ENCODE data around the gene PPP1R11. TPM values are rescaled to one million over a fixed set of nuclear protein-coding genes. Genes with fewer than 3 reads are reported as not detected.

PPP1R11 gene
- total RNA-seq, 4 donors from 2014 or later = 7.9 to 47.9 (median 23.3) TPM

DNA sequence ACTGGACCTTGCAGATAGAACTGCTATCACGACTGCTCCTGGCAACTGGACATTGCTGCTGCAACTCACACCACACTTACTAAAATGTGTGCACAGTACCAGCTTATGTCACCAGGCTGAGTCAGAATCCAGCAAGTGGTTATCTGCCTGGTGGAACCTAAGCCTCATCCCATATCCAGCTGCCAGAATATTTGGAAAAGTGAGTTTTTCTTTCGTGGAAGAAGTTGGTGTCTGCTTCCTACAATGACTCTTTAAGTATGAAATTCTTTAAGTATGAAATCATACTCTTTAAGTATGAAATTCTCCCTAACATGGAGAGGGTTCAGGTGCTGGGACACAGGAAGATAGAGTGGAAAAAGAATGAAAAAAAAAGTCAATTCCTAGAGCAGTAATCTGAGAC, 22.4 kb upstream of the PPP1R11 start:
- H3K4me1 ChIP-seq = no peaks in the 10 kb centered on the region
- no peak for TF ChIP-seq CTCF (IDR thresholded peaks at IDR 0.05)
- no peak for TF ChIP-seq POLR2A (IDR thresholded peaks at IDR 0.05)
- no peaks in the 10 kb centered on the region for H3K27me3 ChIP-seq
- DNase-seq = no peak
- H3K9me3 ChIP-seq = no peaks in the 10 kb centered on the region
- H3K4me3 ChIP-seq = no peak overlapping the region
- no peak overlapping the region for H3K27ac ChIP-seq
- intact Hi-C loops (cut with DNase I; ENCODE audit: low total_unique reads) = no loop called here
- H3K36me3 ChIP-seq = no peaks in the 10 kb centered on the region

GRCh38 chr6:30047220-30047619, 19.8 kb upstream of the PPP1R11 start:
- H3K27me3 ChIP-seq = no peaks in the 10 kb centered on the region
- no peaks in the 10 kb centered on the region for H3K9me3 ChIP-seq
- H3K4me1 ChIP-seq = no peaks in the 10 kb centered on the region
- no peak for TF ChIP-seq CTCF (IDR thresholded peaks at IDR 0.05)
- TF ChIP-seq POLR2A (IDR thresholded peaks at IDR 0.05) = no peak
- intact Hi-C loops (cut with DNase I; ENCODE audit: low total_unique reads) = no loop called here
- no peak overlapping the region for H3K27ac ChIP-seq
- no peaks in the 10 kb centered on the region for H3K36me3 ChIP-seq
- no peak for DNase-seq
- no peak overlapping the region for H3K4me3 ChIP-seq

- Histone ChIP-seq H3K4me3 (no peak overlapping the region), H3K36me3 (no peaks in the 10 kb centered on the region), H3K9me3 (no peaks in the 10 kb centered on the region), H3K4me1 (no peaks in the 10 kb centered on the region), H3K27ac (no peak overlapping the region), H3K27me3 (no peaks in the 10 kb centered on the region)
- DNase-seq = no peak
- intact Hi-C loops (cut with DNase I; ENCODE audit: low total_unique reads) = no loop called here
- TF ChIP-seq POLR2A (IDR thresholded peaks at IDR 0.05) (no peak), CTCF (IDR thresholded peaks at IDR 0.05) (no peak)
These were observed 13.3 kb upstream of the PPP1R11 start for GRCh38 chr6:30053682-30054081.

GRCh38 chr6:30055513-30055912, 11.5 kb upstream of the PPP1R11 start:
- Histone ChIP-seq H3K36me3 (no peaks in the 10 kb centered on the region), H3K4me1 (peaks cover 5 to 7% of the 10 kb centered on the region in 2 donors), H3K9me3 (no peaks in the 10 kb centered on the region), H3K27me3 (no peaks in the 10 kb centered on the region), H3K27ac (no peak overlapping the region), H3K4me3 (no peak overlapping the region)
- no peak for DNase-seq
- intact Hi-C loops (cut with DNase I; ENCODE audit: low total_unique reads) = no loop called here
- TF ChIP-seq CTCF (IDR thresholded peaks at IDR 0.05) (no peak), POLR2A (IDR thresholded peaks at IDR 0.05) (no peak)

- Histone ChIP-seq H3K27ac (peak overlapping the region; percentile 84 to 95), H3K9me3 (no peaks in the 10 kb centered on the region), H3K4me3 (peak overlapping the region; percentile 59 to 96), H3K27me3 (no peaks in the 10 kb centered on the region), H3K36me3 (no peaks in the 10 kb centered on the region), H3K4me1 (peaks cover 5 to 7% of the 10 kb centered on the region in 2 donors)
- intact Hi-C loops (cut with DNase I; ENCODE audit: low total_unique reads) = no loop called here
- no peak for DNase-seq
- no peak for TF ChIP-seq POLR2A (IDR thresholded peaks at IDR 0.05)
- no peak for TF ChIP-seq CTCF (IDR thresholded peaks at IDR 0.05)
These were observed 6.3 kb upstream of the PPP1R11 start for GRCh38 chr6:30060606-30061091.
